GM12891 (cell line): ENCODE data around the gene ARPC5. TPM values are rescaled to one million over a fixed set of nuclear protein-coding genes. Genes with fewer than 3 reads are reported as not detected.
"Not testable (repeated sequence)": the region's sequence is repeated elsewhere in the genome, so short reads cannot be mapped to it uniquely, and the experiment has no call there.

Experiments
- DNase-seq: peaks from one replicate; pipeline ENCODE4 v3.0.0; 2011; ENCODE audit warnings: low spot score; ENCODE audit not compliant: insufficient read length
- FAIRE-seq: peaks from 2 replicates; lab custom pipeline; 2011; peaks lifted over from hg19 to GRCh38; lab: Jason Lieb, UNC
- PAX5 ChIP-seq: IDR thresholded peaks from 2 replicates; pipeline ENCODE4 v1.6.1; 2011; ENCODE audit warnings: low read length, moderate library complexity, mild to moderate bottlenecking; ENCODE audit not compliant: insufficient read depth, severe bottlenecking
- POLR2A ChIP-seq: IDR thresholded peaks from 2 replicates; pipeline ENCODE4 v1.6.1; 2011; ENCODE audit warnings: low read depth, low read length, control low read depth
- POLR2AphosphoS5 ChIP-seq: IDR thresholded peaks from 2 replicates; pipeline ENCODE4 v1.6.1; 2011; ENCODE audit warnings: low read depth, low read length, control low read depth
- POU2F2 ChIP-seq: IDR thresholded peaks from 2 replicates; pipeline ENCODE4 v1.6.1; 2011; ENCODE audit warnings: low read depth, mild to moderate bottlenecking, control low read depth, low read length, moderate library complexity
- SPI1 ChIP-seq: IDR thresholded peaks from 2 replicates; pipeline ENCODE4 v1.6.1; 2011; ENCODE audit warnings: low read depth, low read length, control low read depth
- TAF1 ChIP-seq: IDR thresholded peaks from 2 replicates; pipeline ENCODE4 v1.6.1; 2011; ENCODE audit warnings: low read depth, low read length, control low read depth
- polyA plus RNA-seq: library from polyadenylated mRNA; unstranded; fragments of >200 nt; gene quantifications from one replicate; pipeline ENCODE4 v1.2.1, GENCODE V29; 2012; ENCODE audit warnings: low read depth, missing spikeins, inconsistent platforms; ENCODE audit not compliant: missing spikeins

ARPC5 gene
- polyA plus RNA-seq = 240 TPM

- TF ChIP-seq SPI1 (peak; percentile 86), POU2F2 (0 out of 2 replicates have a peak, but pooled peaks have one; percentile 19), PAX5 (no peak), POLR2AphosphoS5 (peak; percentile 96), TAF1 (peak; percentile 74), POLR2A (peak; percentile 93)
- peak; percentile 76 for DNase-seq
- peak; percentile 97 for FAIRE-seq
Observed at GRCh38 chr1:183635606-183636333, at the start of gene ARPC5. ARPC5 (minus strand) TSS chr1:183635783; CDS start chr1:183635659, 124 bp downstream.

- DNase-seq = peak; percentile 31
- FAIRE-seq = no peak
- TF ChIP-seq TAF1 (no peak), POLR2AphosphoS5 (no peak), POLR2A (no peak), POU2F2 (no peak), SPI1 (no peak), PAX5 (no peak)
Observed at GRCh38 chr1:183685112-183685713, 49.6 kb upstream of the ARPC5 start.

GRCh38 chr1:183679363-183679762, 43.8 kb upstream of the ARPC5 start:
- not testable (repeated sequence) for FAIRE-seq

GRCh38 chr1:183678819-183679218, 43.2 kb upstream of the ARPC5 start:
- no peak for TF ChIP-seq TAF1
- no peak for TF ChIP-seq POLR2A
- TF ChIP-seq PAX5 = no peak
- no peak for TF ChIP-seq POU2F2
- TF ChIP-seq SPI1 = no peak
- TF ChIP-seq POLR2AphosphoS5 = no peak
- DNase-seq (no peak), FAIRE-seq (no peak)

More at GRCh38 chr1:183679363-183679762, 43.8 kb upstream of the ARPC5 start:
- not testable (repeated sequence) for DNase-seq

- FAIRE-seq (no peak), DNase-seq (no peak)
- TF ChIP-seq PAX5 (no peak), POLR2AphosphoS5 (no peak), POLR2A (no peak), SPI1 (no peak), TAF1 (no peak), POU2F2 (no peak)
Observed at GRCh38 chr1:183676586-183677189, 41.1 kb upstream of the ARPC5 start.

- no peak for TF ChIP-seq POLR2AphosphoS5
- TF ChIP-seq TAF1 = no peak
- no peak for TF ChIP-seq POLR2A
- no peak for TF ChIP-seq SPI1
- TF ChIP-seq POU2F2 = no peak
- no peak for TF ChIP-seq PAX5
- no peak for FAIRE-seq
Observed at GRCh38 chr1:183675883-183676585, 40.5 kb upstream of the ARPC5 start.

GRCh38 chr1:183675381-183675780, 39.8 kb upstream of the ARPC5 start:
- no peak for DNase-seq
- TF ChIP-seq SPI1 (no peak), POLR2AphosphoS5 (no peak), POLR2A (no peak), PAX5 (no peak)
- no peak for FAIRE-seq

More at GRCh38 chr1:183675883-183676585, 40.5 kb upstream of the ARPC5 start:
- no peak for DNase-seq

GRCh38 chr1:183674886-183675285, 39.3 kb upstream of the ARPC5 start:
- no peak for FAIRE-seq
- DNase-seq = no peak
- TF ChIP-seq PAX5 (no peak), TAF1 (no peak), POLR2AphosphoS5 (no peak), SPI1 (no peak), POU2F2 (no peak), POLR2A (no peak)

- TF ChIP-seq TAF1 (no peak), SPI1 (no peak), POLR2A (no peak), POLR2AphosphoS5 (no peak), PAX5 (no peak), POU2F2 (no peak)
- no peak for FAIRE-seq
- no peak for DNase-seq
Observed at GRCh38 chr1:183674339-183674738, 38.8 kb upstream of the ARPC5 start.
